ENCODE results near the gene KBTBD12. TPM values are rescaled to one million over a fixed set of nuclear protein-coding genes. Genes with fewer than 3 reads are reported as not detected.

The KBTBD12 gene
- total RNA-seq, 1 donor: under 0.01 TPM

DNA sequence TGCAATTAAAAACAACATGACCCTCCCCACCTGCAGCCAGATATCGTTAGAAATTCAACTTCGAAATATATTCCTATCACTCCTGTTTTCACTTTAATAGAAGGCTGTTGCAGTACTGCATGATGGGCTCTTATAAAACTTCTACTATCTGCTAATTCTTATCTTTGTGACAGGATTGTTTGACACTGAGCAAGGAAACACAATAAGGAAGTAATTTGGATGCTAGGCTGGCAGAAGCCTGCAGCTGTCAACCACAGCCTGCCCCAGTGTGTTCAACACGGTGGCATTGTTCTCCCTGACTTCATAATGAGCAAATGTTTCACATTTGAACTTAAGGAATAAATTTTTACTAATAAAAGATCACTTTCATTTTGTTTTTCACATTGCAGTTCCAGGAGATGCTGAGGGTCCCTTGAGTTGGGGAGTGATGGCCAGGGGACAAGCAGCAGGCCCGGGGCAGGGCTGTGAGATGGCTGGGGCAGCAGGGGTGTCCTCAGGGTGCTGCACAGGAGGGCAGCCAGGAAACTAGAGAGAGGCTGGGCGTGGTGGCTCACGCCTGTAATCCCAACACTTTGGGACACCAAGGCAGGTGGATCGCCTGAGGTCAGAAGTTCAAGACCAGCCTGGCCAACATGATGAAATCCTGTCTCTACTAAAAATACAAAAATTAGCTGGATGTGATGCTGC lies 72.4 kb downstream of the KBTBD12 start:
- TF ChIP-seq, protein P1, sequence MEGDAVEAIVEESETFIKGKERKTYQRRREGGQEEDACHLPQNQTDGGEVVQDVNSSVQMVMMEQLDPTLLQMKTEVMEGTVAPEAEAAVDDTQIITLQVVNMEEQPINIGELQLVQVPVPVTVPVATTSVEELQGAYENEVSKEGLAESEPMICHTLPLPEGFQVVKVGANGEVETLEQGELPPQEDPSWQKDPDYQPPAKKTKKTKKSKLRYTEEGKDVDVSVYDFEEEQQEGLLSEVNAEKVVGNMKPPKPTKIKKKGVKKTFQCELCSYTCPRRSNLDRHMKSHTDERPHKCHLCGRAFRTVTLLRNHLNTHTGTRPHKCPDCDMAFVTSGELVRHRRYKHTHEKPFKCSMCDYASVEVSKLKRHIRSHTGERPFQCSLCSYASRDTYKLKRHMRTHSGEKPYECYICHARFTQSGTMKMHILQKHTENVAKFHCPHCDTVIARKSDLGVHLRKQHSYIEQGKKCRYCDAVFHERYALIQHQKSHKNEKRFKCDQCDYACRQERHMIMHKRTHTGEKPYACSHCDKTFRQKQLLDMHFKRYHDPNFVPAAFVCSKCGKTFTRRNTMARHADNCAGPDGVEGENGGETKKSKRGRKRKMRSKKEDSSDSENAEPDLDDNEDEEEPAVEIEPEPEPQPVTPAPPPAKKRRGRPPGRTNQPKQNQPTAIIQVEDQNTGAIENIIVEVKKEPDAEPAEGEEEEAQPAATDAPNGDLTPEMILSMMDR (IDR thresholded peaks at IDR 0.05; ENCODE audit: insufficient read depth, low read length): no peak
- no peak overlapping the region for H3K4me3 ChIP-seq (ENCODE audit: low read depth, low read length)
- no peak for DNase-seq (ENCODE audit: low read depth)

DNA sequence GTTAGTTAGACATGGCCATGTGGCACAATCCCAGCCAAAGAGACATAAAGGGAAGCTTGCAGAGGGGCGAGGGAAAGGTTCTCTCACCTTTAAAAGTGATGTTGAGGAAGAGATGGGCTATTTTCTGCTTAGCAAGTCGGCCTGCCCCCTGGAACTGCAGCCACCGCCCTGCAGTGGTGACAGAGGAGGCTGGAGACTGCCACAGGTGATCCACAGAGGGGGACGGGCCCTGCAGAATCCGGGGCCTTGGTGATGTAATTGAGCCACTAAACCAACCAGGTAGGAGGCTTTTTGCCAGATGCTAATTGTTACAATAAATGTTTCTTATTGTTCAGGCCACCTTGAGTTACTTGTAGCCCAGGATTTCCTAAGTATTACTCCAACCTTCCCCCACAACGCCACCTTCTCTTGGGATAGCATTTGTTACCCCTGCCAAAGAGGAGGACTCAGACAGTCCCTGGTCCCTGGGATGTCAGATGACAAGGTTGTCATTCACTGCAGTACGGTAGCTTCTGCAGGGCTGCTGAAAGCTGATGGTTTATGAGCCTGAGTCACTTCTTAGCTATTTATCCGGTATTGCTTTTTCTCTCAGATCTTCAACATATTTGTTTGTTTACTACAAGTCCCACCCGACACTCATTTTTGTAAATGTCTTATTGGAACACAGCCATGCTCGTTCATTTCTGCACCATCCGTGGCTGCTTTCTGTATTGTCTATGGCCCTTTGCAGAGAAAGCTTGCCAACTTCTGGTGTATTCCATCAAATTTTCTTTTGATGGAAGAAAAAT lies 73.9 kb downstream of the KBTBD12 start:
- DNase-seq (ENCODE audit: low read depth): no peak

DNA sequence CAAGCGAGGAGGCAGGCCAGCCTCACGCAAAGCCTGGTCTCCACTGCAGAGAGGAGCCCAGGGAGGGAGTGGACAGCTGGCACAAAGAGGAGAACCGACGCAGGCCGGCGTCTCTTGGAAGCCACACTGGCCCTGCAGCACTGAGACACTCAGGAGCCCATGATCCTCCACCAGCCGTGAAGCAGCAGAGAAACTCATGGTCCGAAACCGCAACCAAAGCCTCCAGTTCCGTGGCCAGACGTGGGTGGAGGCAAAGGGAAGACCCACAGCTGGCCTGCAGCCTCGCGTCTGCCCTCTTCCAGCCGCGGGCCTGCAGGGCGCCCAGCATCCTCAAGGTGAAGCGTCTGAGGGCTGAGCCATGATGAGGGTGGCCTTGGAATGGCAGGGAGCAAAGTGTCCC lies 75.0 kb downstream of the KBTBD12 start:
- no peak for DNase-seq (ENCODE audit: low read depth)

More for the DNA sequence above, 73.9 kb downstream of the KBTBD12 start:
- TF ChIP-seq, protein P1 (IDR thresholded peaks at IDR 0.05; ENCODE audit: insufficient read depth, low read length): no peak
- H3K4me3 ChIP-seq (ENCODE audit: low read depth, low read length): no peak overlapping the region

DNA sequence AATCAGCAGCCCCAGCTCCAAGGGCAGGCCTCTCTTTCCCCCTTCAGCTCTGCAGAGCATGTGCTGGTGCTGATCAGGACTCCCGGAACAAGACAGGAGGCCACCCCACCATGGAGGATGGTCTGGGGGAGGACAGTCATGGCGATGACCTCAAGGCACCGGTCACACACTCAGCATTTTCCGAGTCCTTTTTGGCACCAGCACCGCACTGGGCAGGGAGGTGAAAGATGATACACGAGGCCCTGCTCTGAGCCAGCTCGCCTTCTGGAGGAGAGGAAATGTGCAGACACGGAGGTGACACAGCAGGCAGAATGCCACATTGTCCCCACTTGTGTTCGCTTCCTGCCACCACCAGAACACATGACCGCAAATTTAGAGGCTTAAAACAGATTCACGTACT lies 75.4 kb downstream of the KBTBD12 start:
- no peak for DNase-seq (ENCODE audit: low read depth)
- TF ChIP-seq, protein P1 (IDR thresholded peaks at IDR 0.05; ENCODE audit: insufficient read depth, low read length): no peak
- H3K4me3 ChIP-seq (ENCODE audit: low read depth, low read length): no peak overlapping the region

More for the DNA sequence above, 75.0 kb downstream of the KBTBD12 start:
- TF ChIP-seq, protein P1 (IDR thresholded peaks at IDR 0.05; ENCODE audit: insufficient read depth, low read length): no peak
- H3K4me3 ChIP-seq (ENCODE audit: low read depth, low read length): no peak overlapping the region

DNA sequence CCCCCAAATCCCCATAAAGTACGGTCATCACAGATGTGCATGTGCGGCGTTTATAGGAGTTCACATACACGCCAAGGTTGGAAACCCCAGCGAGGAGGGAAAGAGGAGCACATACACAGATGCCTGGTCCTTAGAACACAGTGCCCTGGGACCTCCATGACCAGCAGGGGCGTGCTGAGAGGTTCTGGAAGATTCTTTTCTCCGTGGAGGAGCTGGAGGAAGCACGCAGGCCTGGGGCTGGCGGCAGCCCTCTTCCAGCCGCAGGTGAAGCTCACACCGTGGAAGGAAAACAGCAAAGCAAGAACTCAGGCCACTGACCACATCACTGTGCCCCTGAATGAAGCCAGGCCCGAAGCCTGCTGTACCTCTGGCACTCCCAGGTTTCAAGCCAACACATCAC lies 76.2 kb downstream of the KBTBD12 start:
- DNase-seq (ENCODE audit: low read depth): no peak
- H3K4me3 ChIP-seq (ENCODE audit: low read depth, low read length): no peak overlapping the region
- TF ChIP-seq, protein P1 (IDR thresholded peaks at IDR 0.05; ENCODE audit: insufficient read depth, low read length): no peak

DNA sequence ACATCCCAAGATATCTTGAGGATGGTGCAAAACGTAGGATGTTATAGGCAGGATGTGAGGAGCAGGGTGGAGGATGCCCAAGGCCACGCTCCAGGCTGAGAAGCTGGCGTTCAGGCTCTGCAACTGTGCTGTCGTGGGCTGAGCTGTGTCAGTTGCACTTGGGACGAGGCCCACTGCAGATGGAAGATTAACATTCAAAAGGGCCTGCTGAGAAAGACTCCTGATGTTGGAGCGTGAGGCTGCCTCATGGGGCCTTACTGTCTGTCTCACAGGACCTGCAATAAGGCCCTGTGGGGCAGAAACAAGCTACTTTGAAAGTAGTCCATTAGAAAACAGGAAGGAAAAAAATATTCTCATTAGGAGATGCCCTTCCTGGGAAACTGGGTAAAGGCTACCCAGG lies 76.6 kb downstream of the KBTBD12 start:
- H3K4me3 ChIP-seq (ENCODE audit: low read depth, low read length): no peak overlapping the region
- no peak for DNase-seq (ENCODE audit: low read depth)
- TF ChIP-seq, protein P1 (IDR thresholded peaks at IDR 0.05; ENCODE audit: insufficient read depth, low read length): no peak
